NCI-H82 treated with DMSO at 0.1 percent for 48 hours (cell line): ENCODE data around the gene M1AP.
"Not testable (repeated sequence)": the region's sequence is repeated elsewhere in the genome, so short reads cannot be mapped to it uniquely, and the experiment has no call there.

ENCODE experiments used
- DNase-seq: peaks from one replicate; lab custom pipeline; 2025; ENCODE audit not compliant: unreplicated experiment; lab: John Stamatoyannopoulos, UW

The M1AP gene

DNA sequence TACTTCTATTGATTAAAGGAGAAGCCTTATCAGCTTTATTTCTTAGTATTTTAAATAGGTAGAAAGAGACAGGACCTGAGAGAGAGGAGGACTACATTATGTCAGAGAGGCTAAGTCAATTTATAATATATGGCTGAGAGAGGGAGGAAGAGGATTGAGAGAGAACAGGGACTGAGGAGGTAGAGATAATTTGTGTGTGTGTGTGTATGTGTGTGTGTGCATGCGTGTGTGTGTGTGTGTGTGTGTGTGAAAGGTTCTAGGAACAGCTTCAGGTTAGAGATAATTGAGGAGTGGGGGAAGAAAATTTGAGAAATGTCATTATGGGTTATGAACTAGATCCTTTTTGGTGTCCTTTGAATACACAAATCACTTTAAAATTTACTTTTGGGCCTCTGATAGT, 78.4 kb downstream of the M1AP start:
- DNase-seq = no peak

DNA sequence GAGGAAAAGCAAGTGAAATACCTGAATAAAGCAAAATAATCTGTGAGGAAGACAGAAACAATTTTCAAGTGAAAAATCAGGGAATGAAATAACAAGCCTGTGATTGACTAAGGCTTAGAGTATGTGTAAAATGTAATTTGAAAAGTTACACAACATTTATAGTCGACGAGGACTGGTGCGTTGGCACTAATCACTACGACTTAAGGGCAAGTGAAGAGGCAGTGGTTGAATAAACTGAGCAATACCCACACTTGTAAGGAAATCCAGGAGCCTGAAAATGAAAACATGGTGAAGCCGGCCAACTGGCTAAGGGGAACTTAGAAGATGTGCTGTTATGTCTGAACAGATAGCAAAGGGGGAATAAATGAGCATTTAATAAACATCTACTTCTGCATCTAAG, 80.2 kb downstream of the M1AP start:
- DNase-seq = no peak

DNA sequence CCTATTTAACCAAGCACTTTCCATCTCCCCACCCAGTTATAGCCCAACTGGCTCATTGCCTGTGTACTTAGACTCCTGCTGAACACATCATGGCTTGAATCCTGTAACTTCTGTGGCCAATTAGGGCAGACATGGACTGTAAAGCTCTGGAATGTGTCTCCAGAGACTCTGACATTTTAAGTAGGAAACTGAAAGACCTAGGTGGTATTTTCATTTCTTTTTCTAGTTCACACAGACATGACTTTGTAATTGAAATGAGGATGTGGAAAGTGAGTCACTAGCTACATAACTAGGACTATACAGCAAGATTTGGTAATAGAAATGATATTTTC, 81.4 kb downstream of the M1AP start:
- no peak for DNase-seq

DNA sequence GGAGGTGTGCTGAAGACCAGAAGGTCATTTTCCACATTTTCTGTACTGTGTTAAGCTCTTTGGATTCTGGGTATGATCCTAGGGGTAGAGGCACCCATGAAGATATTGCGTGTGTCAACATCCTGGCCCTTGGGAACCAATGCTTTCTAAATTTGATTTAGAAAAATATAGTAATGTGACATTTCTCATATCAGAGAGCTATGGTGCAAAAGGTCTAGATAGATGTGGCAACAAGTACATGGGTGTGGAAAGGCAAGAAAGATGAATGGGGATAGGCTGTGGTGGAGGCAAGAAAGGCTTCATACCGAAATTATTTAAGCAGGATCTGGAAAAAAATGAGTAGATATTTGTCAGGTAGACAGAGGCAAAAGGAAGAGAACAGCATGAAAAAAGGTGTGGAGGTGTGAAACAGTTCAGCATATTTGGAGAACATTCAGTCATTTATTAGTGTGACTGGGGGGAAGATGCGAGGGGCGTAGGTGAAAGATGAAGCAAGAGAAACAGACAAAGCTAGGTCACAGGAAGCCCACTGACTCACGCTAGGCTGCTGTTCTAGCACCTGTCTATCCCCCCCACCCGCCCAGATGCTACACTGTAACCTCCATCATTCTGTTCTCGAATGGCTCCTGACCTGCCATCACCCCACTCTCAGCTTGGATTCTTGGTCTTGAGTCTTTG, 81.9 kb downstream of the M1AP start:
- no peak for DNase-seq

DNA sequence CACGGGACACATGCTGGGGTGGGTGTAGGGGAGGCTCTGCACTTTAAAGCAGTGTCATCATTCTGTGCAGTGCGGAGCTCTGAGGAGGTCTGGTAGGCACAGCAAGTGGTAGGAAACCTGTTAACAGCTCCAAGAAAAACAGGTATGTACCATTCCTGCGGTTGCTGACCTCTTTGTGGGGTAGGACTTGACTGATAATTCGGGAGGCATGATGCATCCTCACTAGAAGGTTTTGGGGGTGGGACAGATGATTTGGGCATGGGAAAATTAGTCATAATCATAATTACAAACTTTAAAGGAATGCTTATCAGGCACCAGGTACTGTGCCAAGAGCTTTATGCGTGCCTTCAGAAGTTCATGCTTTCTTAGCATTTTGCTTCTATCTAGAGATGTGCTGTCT, 83.9 kb downstream of the M1AP start:
- no peak for DNase-seq

DNA sequence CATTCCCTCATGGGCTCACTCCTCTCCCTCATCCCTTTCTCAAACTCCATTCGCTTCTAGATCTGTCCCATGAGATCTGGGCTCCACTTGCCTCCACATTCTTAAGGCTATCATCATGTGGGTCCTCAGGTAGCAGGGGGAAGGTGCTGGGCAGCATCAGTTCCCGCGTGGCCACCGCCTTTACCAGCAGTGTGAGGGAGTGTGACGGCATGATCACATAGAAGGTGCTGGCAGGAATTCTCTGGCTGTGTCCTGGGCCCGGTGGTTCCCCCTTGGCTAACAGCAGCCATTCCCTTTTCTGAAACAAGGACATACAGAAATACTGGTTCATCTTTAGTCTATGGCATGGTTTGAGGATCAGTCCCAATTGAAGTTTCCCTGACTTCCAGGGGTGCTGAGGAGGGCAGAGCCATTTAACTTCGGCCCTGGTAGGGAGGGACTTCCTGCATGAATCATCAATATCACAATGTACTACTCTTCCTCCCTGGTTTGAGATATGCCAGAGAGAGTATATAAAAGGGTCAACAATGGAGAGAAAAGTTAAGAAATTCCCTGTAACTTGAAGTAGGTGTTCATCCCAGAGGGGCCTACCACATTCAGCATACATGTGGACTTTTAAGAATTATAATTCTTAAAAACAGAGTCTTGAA, 85.9 kb downstream of the M1AP start:
- no peak for DNase-seq

DNA sequence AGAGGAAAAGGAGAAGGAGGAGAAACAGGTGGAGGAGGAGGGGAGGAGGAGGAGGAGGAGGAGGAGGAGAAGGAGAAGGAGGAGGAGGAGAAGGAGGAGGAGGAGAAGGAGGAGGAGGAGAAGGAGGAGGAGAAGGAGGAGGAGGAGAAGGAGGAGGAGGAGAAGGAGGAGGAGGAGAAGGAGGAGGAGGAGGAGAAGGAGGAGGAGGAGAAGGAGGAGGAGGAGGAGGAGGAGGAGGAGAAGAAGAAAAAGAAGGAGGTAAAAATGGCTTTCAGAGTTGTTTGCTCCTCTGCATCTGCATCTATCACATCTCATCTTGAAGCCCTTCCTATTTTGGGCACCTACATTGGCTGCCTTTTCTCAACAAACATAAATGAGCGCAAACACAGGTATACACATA, 87.1 kb downstream of the M1AP start:
- DNase-seq = not testable (repeated sequence)

DNA sequence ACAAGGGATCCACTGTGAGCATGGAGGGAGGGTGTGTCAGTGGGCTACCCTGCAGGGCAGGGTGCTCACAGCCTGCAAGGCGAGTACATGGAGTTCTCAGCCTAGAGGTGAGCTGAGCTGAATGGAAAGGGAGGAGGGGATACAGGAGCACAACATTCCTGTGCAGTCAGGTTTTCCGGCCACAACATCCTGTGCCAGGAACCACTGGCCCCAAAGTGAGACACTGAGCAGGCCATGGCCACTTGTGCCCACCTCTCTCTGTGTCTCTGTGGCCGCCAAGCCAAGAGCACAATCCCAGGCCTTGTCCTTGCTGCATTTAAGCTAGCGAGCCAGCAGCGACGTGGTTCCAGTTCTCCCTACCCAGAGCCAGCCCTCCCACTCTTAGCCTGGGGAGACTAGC, 87.5 kb downstream of the M1AP start:
- no peak for DNase-seq

DNA sequence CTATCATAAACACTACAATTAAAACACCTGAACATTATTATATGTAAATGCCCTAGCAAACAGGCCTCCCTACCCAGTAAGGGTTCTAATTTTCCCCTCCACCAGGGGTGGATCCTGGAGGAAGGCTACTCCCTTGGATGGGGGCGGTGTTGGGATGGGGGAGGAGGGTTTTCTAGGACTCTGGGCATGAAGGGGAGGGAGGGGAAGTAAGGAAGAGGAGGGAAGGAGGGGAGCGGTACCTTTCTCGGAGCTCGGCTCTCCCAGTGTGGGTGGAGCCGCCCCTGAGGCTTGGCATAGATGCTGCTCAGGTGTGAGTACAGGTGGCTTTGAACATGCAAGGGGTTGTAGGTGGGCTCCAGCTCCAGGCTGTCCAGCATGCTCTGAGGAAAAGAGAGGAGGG, 88.2 kb downstream of the M1AP start:
- no peak for DNase-seq

DNA sequence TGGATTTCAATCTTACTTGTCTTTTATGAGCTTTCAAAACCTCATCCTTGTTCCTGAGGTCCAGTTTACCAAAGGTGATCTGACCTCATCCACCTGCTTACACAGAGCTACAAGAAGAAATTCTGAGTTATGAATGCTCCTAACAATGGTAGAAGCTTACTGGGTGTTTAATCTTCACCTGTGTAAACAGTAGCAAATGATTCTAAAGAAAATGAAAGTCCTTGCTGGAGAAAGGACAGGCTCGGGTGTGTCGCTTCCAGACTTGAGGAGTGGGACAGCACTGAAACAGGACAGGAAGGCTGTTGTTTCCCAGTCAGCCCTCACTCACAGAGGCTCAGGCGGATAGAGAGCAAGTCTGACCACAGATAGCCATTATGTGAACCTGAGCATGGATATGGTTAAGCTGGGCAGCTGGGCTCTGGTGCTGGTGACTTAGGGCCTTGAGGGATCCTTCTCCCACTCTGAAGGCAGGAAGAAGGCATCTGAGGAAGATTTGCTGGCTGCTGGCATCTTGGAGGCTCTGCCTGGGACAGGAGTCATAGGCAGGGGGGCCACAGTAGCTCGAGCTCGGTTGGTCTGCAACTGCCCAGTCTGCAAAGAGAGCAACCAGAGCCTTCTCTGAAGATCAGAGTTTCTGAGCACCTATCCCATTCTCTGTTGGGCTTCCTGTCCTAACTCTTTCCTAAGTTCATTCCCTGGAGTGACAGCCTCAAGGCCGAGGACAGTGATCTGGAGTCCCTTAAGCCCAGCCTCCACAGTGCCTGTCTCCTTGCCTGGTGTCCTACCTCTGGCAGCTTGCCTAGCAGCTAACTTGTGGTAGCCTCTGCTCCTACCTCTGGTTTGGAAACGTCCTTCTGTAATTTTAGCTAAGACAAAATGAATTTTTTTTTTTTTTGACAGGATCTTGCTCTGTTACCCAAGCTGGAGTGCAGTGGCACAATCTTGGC, 89.6 kb downstream of the M1AP start:
- DNase-seq = no peak

DNA sequence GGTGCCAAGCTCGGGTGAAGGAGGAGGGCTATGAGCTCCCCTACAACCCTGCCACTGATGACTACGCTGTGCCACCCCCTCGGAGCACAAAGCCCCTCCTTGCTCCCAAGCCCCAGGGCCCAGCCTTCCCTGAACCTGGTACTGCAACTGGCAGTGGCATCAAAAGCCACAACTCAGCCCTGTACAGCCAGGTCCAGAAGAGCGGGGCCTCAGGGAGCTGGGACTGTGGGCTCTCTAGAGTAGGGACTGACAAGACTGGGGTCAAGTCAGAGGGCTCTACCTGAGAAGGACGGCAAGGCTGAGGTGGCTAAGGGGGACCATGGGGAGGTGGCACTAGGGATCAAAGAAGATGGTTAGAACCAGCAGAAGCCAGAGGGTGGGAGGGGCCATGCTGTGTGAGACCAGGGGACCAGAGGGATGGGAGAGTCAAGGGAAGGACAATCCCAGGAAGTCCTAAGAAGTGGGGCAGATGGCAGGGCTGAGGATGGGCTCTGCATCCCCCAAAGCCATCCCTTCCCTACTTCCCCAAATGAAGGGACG, 91.2 kb downstream of the M1AP start:
- DNase-seq = no peak

DNA sequence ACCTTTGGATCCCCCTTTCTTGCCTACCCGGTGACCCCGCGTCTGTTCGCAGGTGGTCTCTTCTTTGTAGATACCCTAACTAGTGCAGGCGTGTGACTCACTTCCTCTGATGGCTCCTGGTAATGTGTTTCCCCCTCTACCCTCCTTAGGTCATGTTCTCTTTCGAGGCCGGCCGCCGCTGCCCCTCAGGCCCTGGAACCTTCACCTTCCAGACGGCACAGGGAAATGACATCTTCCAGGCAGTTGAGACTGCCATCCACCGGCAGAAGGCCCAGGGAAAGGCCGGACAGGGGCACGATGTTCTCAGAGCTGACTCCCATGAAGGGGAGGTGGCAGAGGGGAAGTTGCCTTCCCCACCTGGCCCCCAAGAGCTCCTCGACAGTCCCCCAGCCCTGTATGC, 92.0 kb downstream of the M1AP start:
- no peak for DNase-seq

DNA sequence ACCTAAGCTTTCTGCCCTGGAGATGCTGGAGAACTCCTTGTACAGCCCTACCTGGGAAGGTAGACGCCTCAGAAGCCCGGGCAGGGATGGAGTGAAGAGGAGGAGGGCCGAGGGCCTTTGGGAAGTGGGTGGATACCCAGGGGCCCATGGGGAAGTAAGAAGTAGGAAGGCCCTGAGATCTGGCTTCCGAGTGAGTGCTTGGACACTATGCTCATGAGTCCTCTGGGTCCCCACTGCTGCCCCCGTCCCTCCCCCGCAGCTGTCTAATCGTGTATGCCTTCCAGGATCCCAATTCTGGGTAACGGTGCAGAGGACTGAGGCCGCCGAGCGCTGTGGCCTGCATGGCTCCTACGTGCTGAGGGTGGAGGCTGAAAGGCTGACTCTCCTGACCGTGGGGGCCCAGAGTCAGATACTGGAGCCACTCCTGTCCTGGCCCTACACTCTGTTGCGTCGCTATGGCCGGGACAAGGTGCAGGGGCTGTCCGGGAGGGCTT, 92.5 kb downstream of the M1AP start:
- DNase-seq = no peak

DNA sequence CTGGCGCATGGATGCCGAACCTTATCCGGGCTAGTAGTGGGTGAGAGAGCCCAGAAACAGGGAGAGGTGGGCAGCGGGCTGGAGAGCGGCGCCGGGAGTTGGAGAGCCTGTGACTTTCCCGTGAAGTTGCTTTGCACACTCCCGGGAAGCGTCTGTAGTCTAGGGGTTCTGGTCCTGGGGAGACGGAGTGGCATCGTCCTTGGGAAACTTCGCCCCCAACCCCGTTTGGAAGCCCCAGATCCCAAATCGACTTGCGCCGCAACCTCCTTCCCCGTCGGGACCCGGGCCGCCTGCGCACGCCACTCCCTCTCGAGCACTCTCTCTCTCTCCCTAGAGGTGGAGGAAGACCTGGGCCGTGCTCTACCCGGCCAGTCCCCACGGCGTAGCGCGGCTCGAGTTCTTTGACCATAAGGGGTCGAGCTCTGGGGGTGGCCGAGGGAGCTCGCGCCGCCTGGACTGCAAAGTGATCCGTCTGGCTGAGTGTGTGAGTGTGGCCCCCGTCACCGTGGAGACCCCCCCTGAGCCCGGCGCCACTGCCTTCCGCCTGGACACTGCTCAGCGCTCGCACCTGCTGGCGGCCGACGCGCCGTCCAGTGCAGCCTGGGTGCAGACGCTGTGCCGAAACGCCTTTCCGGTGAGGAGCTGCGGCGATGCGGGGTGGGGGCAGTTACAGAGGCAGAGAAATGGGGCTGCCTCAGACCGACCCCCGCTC, 93.2 kb downstream of the M1AP start:
- no peak for DNase-seq

DNA sequence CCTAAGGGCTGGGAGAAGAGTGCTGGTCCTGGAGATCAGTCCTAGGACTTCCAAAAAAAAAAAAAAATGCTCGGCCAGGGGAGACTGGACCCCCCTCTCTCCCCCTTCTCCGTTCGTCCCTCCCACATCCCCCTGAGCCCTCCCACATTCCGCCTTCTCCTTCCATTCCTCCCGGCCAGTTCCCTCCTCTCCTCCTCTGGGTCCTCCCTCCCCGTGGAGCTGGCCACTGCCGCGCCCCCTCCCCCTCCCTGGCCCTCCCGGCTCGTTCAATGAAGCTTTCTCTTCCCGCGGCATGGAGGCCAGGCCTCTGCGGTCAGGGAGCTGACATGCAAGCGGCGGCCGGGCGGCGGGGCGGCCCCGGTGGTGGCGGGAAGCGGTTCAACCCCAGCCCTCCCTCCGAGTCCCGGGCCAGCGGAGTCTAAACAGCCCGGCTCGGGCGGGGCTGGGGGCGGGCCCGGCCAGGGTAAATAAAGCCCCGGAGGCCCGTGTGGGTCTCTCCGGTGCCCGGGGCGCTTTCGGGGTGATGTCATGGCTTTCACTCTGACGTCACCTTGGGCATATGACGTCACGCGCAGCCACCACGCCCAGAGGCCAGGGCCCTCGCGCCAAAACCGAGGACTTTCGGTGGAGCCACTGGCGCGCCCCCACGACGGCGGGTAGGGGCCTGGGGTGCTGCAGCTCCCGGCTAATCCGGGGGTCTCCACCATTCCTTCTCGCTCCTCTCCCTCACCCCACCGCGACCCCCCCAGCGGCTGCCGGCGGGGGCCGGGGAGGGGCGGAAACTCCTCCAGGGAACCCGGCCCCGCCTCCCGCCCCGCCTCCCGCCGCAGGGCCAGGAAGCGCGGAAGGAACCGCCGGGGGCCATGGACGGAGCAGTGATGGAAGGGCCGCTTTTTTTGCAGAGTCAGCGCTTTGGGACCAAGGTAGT, 94.0 kb downstream of the M1AP start, which contains the start of the genes DOK1 and LOXL3:
Gene DOK1 (plus strand): TSS at position 829 of the 928 bp plus-strand sequence. CDS start 35 bp downstream, at position 864.
Gene LOXL3 (minus strand): TSS at position 51 of the 928 bp plus-strand sequence. CDS start 1,308 bp downstream, outside the sequence.
- peak; percentile 53 for DNase-seq

DNA sequence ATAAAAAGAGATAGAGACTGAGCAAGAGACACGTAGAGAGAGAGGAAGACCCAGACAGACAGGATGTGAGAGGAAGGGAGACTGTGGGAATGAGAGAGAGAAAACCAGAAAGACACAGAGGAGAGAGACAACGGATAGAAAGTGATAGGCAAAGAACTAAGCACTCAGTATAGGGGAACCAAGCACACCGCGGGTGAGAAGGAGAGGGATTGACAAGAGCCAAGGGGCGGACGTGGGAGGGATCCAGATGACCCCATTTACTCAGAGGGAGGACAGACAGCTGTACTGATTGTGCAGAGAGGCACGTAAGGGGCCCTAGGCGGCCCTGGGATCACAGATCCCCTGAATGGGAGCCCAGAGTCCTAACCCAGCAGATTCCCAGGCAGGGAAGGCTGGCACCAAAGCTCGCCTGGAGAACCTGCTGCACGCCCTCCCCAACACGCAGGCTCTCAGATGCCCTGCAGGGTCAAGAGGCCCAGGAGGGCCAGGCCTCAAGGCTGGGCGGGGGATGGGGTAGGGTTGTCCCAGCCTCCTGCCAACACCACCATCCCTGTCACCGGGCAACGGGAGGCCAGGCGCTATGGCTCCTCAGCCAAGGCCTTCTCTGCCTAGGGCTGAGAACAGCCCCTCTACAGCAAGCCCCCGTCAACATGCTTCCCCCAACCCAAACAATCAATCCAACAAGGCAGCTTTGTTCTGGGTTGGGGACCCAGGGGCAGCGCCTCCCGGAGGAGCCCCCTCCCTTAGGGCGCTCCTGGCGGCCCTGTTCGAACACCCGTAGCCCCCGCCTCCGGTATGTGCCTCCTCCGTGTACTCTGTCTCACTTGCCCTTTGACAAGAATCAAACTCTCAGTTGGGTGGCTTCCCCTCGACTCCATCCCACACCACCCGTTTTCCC, 95.0 kb downstream of the M1AP start:
- no peak for DNase-seq

DNA sequence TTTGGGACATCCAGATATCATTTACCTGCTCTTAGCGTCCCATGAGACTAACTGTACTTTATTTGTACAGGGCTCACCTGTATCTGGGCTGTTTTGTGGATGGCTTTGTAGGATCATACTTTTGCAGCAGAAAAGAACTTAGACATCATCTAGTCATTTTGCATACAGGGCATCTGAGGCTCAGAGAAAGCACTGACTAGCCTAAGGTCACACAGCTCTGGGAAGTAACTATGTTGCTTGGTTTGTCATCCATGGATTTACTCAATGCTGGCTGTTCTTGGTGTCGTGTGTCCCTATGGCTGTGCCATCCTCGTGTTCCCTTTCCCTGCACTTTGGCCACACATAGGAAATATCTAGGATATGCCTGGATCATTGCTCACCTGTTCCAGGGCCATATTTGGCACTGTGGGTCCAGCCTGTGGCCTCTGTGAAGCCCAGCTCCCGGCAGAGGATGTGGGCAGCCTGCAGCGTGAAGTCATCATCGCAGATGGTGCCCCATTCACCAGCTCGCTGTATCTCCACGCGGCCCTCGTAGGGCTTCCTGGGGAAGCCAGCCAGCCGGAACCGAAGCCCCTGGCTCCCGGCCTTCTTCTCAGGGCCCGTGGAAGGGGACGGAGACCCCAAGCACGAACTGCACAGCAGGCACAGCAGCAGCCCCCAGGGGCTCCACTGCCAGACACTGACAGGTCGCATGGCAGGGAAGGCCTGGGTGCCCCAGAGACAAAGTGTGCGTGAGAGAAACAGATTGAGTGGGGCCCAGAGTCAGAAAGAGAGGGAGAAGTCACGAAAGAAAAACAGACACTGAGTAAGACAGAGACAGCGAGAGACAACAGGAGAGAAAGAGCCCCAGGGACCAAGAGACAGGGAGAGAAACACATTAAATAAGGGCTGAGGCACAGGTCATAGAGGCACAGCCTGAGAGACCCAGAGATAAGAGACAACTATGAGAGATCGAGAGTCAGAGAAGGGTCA, 95.9 kb downstream of the M1AP start:
- DNase-seq = no peak
